ENCODE data around the gene ZIC1. TPM values are rescaled to one million over a fixed set of nuclear protein-coding genes. Genes with fewer than 3 reads are reported as not detected.

The ZIC1 gene
- total and polyA plus RNA-seq, 9 of the 15 experiments (the other 6 are each of a cell fraction or from before 2014, with no cell fraction given) = 0.21 to 0.42 TPM; not detected in 7

DNA sequence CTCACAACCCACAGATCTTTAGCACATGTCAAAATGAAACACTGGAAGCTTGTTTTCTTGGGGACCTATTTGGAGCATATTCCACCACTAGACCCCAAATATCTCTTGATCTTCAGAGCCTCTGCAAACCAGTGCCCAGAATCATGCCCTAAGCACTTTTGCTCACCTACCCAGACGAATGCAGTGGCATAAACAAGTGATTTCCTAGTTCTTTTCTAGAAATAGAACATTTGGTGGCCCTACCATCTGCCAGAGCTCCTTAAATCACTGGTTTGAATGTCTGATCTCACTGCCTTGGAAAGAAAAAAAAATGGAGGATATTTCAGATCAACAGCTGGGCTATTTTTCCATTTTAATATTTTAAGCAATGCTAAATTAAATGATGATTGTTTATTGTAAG, 8.2 kb upstream of the ZIC1 start:
- Histone ChIP-seq H3K27me3 (ENCODE audit: control insufficient read depth in 2 of 2, insufficient read depth in 2 of 2, low read length in 2 of 2) (peaks cover 2 to 40% of the 10 kb centered on the region in 2 experiments; a peak in 4 of 5 replicates), H4K20me1 (replicated peaks; ENCODE audit: control insufficient read depth, insufficient read depth, low read length) (no peaks in the 10 kb centered on the region), H3K27ac (ENCODE audit: extremely low read depth, low read depth, low read length) (no peak overlapping the region), H3K4me1 (replicated peaks in 1 of 2; ENCODE audit: control insufficient read depth in 2 of 2, insufficient read depth in 2 of 2, low read length in 2 of 2) (peaks cover 0 to 8% of the 10 kb centered on the region in 2 experiments; a peak in 1 of 5 replicates), H3K4me2 (ENCODE audit: insufficient read depth, low read length) (no peak overlapping the region), H2AFZ (ENCODE audit: low read depth, low read length) (no peak overlapping the region), H3K79me2 (ENCODE audit: control insufficient read depth, insufficient read depth, low read length) (no peaks in the 10 kb centered on the region), H3K36me3 (ENCODE audit: control insufficient read depth, insufficient read depth, low read length) (no peaks in the 10 kb centered on the region), H3K9me1 (ENCODE audit: control insufficient read depth, insufficient read depth, low read length) (no peaks in the 10 kb centered on the region), H3K9me3 (replicated peaks; ENCODE audit: control insufficient read depth, insufficient read depth, low read depth, low read length) (no peaks in the 10 kb centered on the region), H3K4me3 (no peak overlapping the region), H3K9ac (ENCODE audit: insufficient read depth in 1 of 2, low read depth in 2 of 2, low read length in 2 of 2) (no peak overlapping the region)
- DNase-seq (ENCODE audit: extremely low read depth in 1 of 4, low spot score in 3 of 4) (no peak), ATAC-seq (no peak), FAIRE-seq (no peak)
- in situ Hi-C loops (cut with MboI) (no loop called here), intact Hi-C loops (cut with micrococcal nuclease) (no loop called here)
- 0% methylated on average over 1 of the region's 1 CpG for WGBS (ENCODE audit: insufficient coverage, low coverage, missing lambda C conversion rate)
- no TSS peak for BruUV-seq (replicated peaks)
- TF ChIP-seq MEIS2 (IDR thresholded peaks at IDR 0.05; ENCODE audit: partially characterized antibody) (no peak), ZNF699 (CRISPR knock-in tag; IDR thresholded peaks at IDR 0.05; ENCODE audit: insufficient replicate concordance) (no peak), TBL1XR1 (IDR thresholded peaks at IDR 0.05; ENCODE audit: low read length in 2 of 2) (no peak), HEY1 (CRISPR knock-in tag; IDR thresholded peaks at IDR 0.05; ENCODE audit: borderline replicate concordance) (no peak), CHD1 (IDR thresholded peaks at IDR 0.05; ENCODE audit: low read length) (no peak), CXXC5 (CRISPR knock-in tag; IDR thresholded peaks at IDR 0.05) (no peak), SMC3 (conservative IDR thresholded peaks at IDR 0.05; ENCODE audit: insufficient read depth, low read depth, low read length) (no peak), PURB (CRISPR knock-in tag; IDR thresholded peaks at IDR 0.05; ENCODE audit: low read depth) (no peak), ESRRA (IDR thresholded peaks at IDR 0.05; ENCODE audit: borderline replicate concordance, low read depth) (no peak), PTBP1 (IDR thresholded peaks at IDR 0.05; ENCODE audit: low read depth, low read length) (no peak), SETDB1 (IDR thresholded peaks at IDR 0.05; ENCODE audit: low read length) (no peak), NFIX (CRISPR knock-in tag; IDR thresholded peaks at IDR 0.05; ENCODE audit: low read depth) (no peak)
- ChIA-PET CTCF (ENCODE audit: low intra/inter-chr PET ratio) (no interaction called here), POLR2A (interaction anchor here (0.7 kb wide), 1 partner anchor 1802 kb away, joined by 3 read pairs; no protein-coding TSS in a partner anchor)
